Tibial nerve (tissue), 4 donors: Measurements from ENCODE around the gene MT4. TPM values are rescaled to one million over a fixed set of nuclear protein-coding genes. Genes with fewer than 3 reads are reported as not detected.

ENCODE experiments used
- DNase-seq, 2 donors: peaks; one replicate each; pipeline ENCODE4 v3.0.0-alpha.2; 2019; ENCODE audit warnings: low spot score in 2 of 2
- H3K27ac ChIP-seq, 4 donors: fragments of 200-600 bp; sonication (generic) in 3 of 4; one replicate each; pipeline ENCODE4 v1.5.1; 2017 to 2019; ENCODE audit warnings: mild to moderate bottlenecking in 1 of 4
- H3K27me3 ChIP-seq, 2 donors: fragments of 200-600 bp; sonication (generic) in 1 of 2; one replicate each; pipeline versions ENCODE4 v1.5.1 to v1.6.0; 2017 to 2019
- H3K36me3 ChIP-seq, 3 donors: fragments of 200-600 bp; sonication (generic); one replicate each; pipeline ENCODE4 v1.5.1; 2018 to 2019
- H3K4me1 ChIP-seq, 4 donors: fragments of 200-600 bp; sonication (generic) in 3 of 4; one replicate each; pipeline ENCODE4 v1.5.1; 2017 to 2019
- H3K4me3 ChIP-seq, 4 donors: fragments of 200-600 bp; sonication (generic) in 3 of 4; one replicate each; pipeline ENCODE4 v1.5.1; 2017 to 2019; ENCODE audit warnings: mild to moderate bottlenecking in 1 of 4, moderate library complexity in 1 of 4
- H3K9me3 ChIP-seq, 4 donors: fragments of 200-600 bp; sonication (generic) in 3 of 4; one replicate each; pipeline ENCODE4 v1.5.1; 2017 to 2019
- CTCF ChIP-seq, 5 experiments: fragments of 200-600 bp in 3 of 5; fragments of 450-650 bp in 2 of 5; sonication (generic) in 3 of 5; IDR thresholded peaks; one replicate each; pipeline ENCODE4 v1.5.1; 2016 to 2019; ENCODE audit warnings: antibody characterized with exemption in 5 of 5, mild to moderate bottlenecking in 3 of 5, moderate library complexity in 2 of 5
- EP300 ChIP-seq, 2 donors: sonication (generic); formaldehyde crosslinking; IDR thresholded peaks; one replicate each; pipeline ENCODE4 v1.6.1; 2017; ENCODE audit warnings: antibody characterized with exemption in 2 of 2, mild to moderate bottlenecking in 1 of 2
- POLR2A ChIP-seq, 2 donors: fragments of 450-650 bp; IDR thresholded peaks; one replicate each; pipeline ENCODE4 v1.6.1; 2017; ENCODE audit warnings: antibody characterized with exemption in 2 of 2, mild to moderate bottlenecking in 2 of 2, moderate library complexity in 2 of 2
- WGBS, 2 donors: methylation state at CpG; one replicate each; pipeline ENCODE4 v1.1.5; 2018; 5-methylcytosine and 5-hydroxymethylcytosine counted together
- total RNA-seq, 4 donors: library from RNA; depleted of rRNA; stranded (reverse); fragments of >200 nt; gene quantifications; one replicate each; pipeline ENCODE4 v1.1.0, GENCODE V29; 2016

Gene MT4
- total RNA-seq, 4 donors from 2014 or later = not detected

GRCh38 chr16:56609463-56609921, 44.6 kb downstream of the MT4 start:
- H3K27ac ChIP-seq = peak overlapping the region; percentile 76 to 97 (median 93)
- peak; percentile 61 to 84 for DNase-seq
- H3K4me1 ChIP-seq = peaks cover 0 to 64% (median 32%) of the 10 kb centered on the region in 4 donors
- 1 to 2% methylated on average over 6 of the region's 6 CpGs for WGBS, 2 donors
- peak overlapping the region; percentile 62 to 69 (median 66) for H3K4me3 ChIP-seq
- H3K36me3 ChIP-seq = peaks cover 0 to 5% (median 0%) of the 10 kb centered on the region in 3 donors
- H3K27me3 ChIP-seq = no peaks in the 10 kb centered on the region
- H3K9me3 ChIP-seq = no peaks in the 10 kb centered on the region
- TF ChIP-seq CTCF (IDR thresholded peaks at IDR 0.05) = no peak
- TF ChIP-seq POLR2A (IDR thresholded peaks at IDR 0.05) = peak in 1 of 2 donors; percentile 26
- peak in 1 of 2 donors; percentile 76 for TF ChIP-seq EP300 (IDR thresholded peaks at IDR 0.05)

- peaks cover 0 to 64% (median 32%) of the 10 kb centered on the region in 4 donors for H3K4me1 ChIP-seq
Measured at GRCh38 chr16:56610017-56610608, 45.2 kb downstream of the MT4 start.

GRCh38 chr16:56610609-56611111, 45.8 kb downstream of the MT4 start:
- peaks cover 0 to 59% (median 32%) of the 10 kb centered on the region in 4 donors for H3K4me1 ChIP-seq
- H3K9me3 ChIP-seq = no peaks in the 10 kb centered on the region
- TF ChIP-seq POLR2A (IDR thresholded peaks at IDR 0.05) (no peak), CTCF (IDR thresholded peaks at IDR 0.05) (no peak), EP300 (IDR thresholded peaks at IDR 0.05) (no peak)
- peak overlapping the region in 3 of 4 donors; percentile 62 to 69 (median 67) for H3K4me3 ChIP-seq
- peak overlapping the region; percentile 76 to 97 (median 93) for H3K27ac ChIP-seq
- whole genome bisulfite sequencing, 2 donors = 25 to 35% methylated on average over 2 of the region's 2 CpGs
- DNase-seq = no peak
- peaks cover 0 to 5% (median 0%) of the 10 kb centered on the region in 3 donors for H3K36me3 ChIP-seq
- no peaks in the 10 kb centered on the region for H3K27me3 ChIP-seq

More at GRCh38 chr16:56610017-56610608, 45.2 kb downstream of the MT4 start:
- H3K27ac ChIP-seq = peak overlapping the region; percentile 76 to 97 (median 93)
- peak overlapping the region; percentile 62 to 69 (median 66) for H3K4me3 ChIP-seq
- peaks cover 0 to 5% (median 0%) of the 10 kb centered on the region in 3 donors for H3K36me3 ChIP-seq
- H3K27me3 ChIP-seq = no peaks in the 10 kb centered on the region
- no peak for TF ChIP-seq CTCF (IDR thresholded peaks at IDR 0.05)
- peak in 1 of 2 donors; percentile 32 for TF ChIP-seq POLR2A (IDR thresholded peaks at IDR 0.05)
- peak; percentile 33 to 86 for TF ChIP-seq EP300 (IDR thresholded peaks at IDR 0.05)
- no peaks in the 10 kb centered on the region for H3K9me3 ChIP-seq
- 12 to 16% methylated on average over 10 of the region's 10 CpGs for WGBS, 2 donors
- peak in 1 of 2 donors; percentile 48 for DNase-seq

- WGBS, 2 donors = 35 to 48% methylated on average over 2 of the region's 2 CpGs
Measured at GRCh38 chr16:56611281-56611833, 46.5 kb downstream of the MT4 start.

More at GRCh38 chr16:56611281-56611833, 46.5 kb downstream of the MT4 start:
- no peaks in the 10 kb centered on the region for H3K27me3 ChIP-seq
- H3K9me3 ChIP-seq = no peaks in the 10 kb centered on the region
- H3K4me3 ChIP-seq = no peak overlapping the region
- peaks cover 0 to 5% (median 0%) of the 10 kb centered on the region in 3 donors for H3K36me3 ChIP-seq
- peak in 1 of 2 donors; percentile 86 for TF ChIP-seq EP300 (IDR thresholded peaks at IDR 0.05)
- no peak for TF ChIP-seq CTCF (IDR thresholded peaks at IDR 0.05)
- TF ChIP-seq POLR2A (IDR thresholded peaks at IDR 0.05) = peak in 1 of 2 donors; percentile 14
- H3K27ac ChIP-seq = peak overlapping the region; percentile 76 to 97 (median 93)
- peak in 1 of 2 donors; percentile 50 for DNase-seq
- peaks cover 0 to 52% (median 29%) of the 10 kb centered on the region in 4 donors for H3K4me1 ChIP-seq
